Peyer's patch (tissue), 4 donors: Measurements from ENCODE around the gene FNDC3B.

ENCODE experiments used
- CTCF ChIP-seq, 6 experiments: fragments of 450-650 bp in 4 of 6; fragments of 200-600 bp in 2 of 6; sonication (generic) in 1 of 6; IDR thresholded peaks; one replicate each; pipeline ENCODE4 v1.5.1; 2017 to 2019; ENCODE audit warnings: antibody characterized with exemption in 6 of 6, mild to moderate bottlenecking in 3 of 6, moderate library complexity in 1 of 6
- POLR2A ChIP-seq, 2 donors: fragments of 450-650 bp; IDR thresholded peaks; one replicate each; pipeline ENCODE4 v1.5.1; 2017; ENCODE audit warnings: antibody characterized with exemption in 2 of 2, mild to moderate bottlenecking in 2 of 2, moderate library complexity in 2 of 2

DNA sequence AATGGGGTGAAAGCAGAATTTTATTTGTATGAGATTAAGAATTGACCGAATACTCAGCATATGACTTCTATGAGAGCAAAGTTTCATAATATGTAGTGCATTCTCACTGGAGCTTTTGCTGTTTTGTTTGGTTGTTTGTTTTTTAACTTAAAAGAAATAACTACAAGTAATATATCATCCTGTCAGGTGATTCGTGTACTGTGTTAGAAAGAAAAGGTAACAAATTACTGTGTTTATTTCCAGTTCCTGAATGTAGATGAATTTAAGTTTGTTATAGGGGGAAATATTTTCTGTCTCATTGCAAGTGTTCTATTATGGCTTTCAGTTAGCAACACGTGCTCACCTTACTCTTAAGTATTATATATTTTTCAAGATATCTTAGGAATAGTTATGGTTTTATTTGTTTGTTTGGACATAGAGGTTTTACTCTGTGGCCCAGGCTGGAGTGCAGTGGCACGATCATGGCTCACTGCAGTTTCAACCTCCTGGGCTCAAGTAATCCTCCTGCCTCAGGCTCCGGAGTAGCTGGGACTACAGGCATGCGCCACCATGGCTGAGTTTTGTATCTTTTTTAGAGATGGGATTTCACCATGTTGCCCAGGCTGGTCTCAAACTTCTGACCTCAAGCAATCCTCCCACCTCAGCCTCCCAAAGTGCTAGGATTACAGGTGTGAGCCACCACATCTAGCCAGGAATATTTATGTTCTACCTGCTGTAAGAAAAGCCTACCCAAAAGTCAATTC, 125.4 kb downstream of the FNDC3B start:
- TF ChIP-seq CTCF (IDR thresholded peaks at IDR 0.05) (no peak), POLR2A (IDR thresholded peaks at IDR 0.05) (no peak)
